Panc1 (cell line): ENCODE data around the gene SCUBE3. TPM values are rescaled to one million over a fixed set of nuclear protein-coding genes. Genes with fewer than 3 reads are reported as not detected.

Source experiments
- ATAC-seq: fragments of 200-7000 bp; cut with Tn5 transposase; 2 replicates; pipeline ENCODE4 v1.9.1; 2020; ENCODE audit warnings: mild to moderate bottlenecking, moderate library complexity
- BruUV-seq: library from RNA; stranded (reverse); fragments of 400-500 nt; replicated peaks from 2 replicates; lab custom pipeline; 2021; lab: Mats Ljungman, UMichigan
- CTCF ChIA-PET: fragments of 300-600 bp; sonication (Branson Sonifier 250); formaldehyde crosslinking; loops from one replicate; lab custom pipeline; 2022; ENCODE audit warnings: antibody characterized with exemption; lab: Charles Lee
- POLR2A ChIA-PET: fragments of 300-600 bp; sonication (Branson Sonifier 250); formaldehyde crosslinking; loops from one replicate; lab custom pipeline; 2022; ENCODE audit warnings: antibody characterized with exemption; lab: Charles Lee
- DNase-seq: peaks from one replicate; pipeline ENCODE4 v3.0.0-alpha.2; 2010; ENCODE audit warnings: low read depth, low spot score
- H3K27ac ChIP-seq: 2 replicates; pipeline ENCODE4 v1.5.1; 2011; ENCODE audit warnings: mild to moderate bottlenecking, low read length, inconsistent platforms
- H3K27me3 ChIP-seq: fragments of 200-500 bp; sonication (Bioruptor generic); 2 replicates; pipeline ENCODE4 v1.6.0; 2014; ENCODE audit warnings: low read length, inconsistent platforms; ENCODE audit not compliant: control insufficient read depth, insufficient read depth
- H3K36me3 ChIP-seq: fragments of 200-500 bp; sonication (Bioruptor generic); 2 replicates; pipeline ENCODE4 v1.5.1; 2014; ENCODE audit warnings: inconsistent platforms, mild to moderate bottlenecking, low read length, moderate library complexity; ENCODE audit not compliant: control insufficient read depth, insufficient read depth
- H3K4me1 ChIP-seq: 2 replicates; pipeline ENCODE4 v1.5.1; 2011; ENCODE audit warnings: inconsistent platforms, mild to moderate bottlenecking, low read length, moderate library complexity; ENCODE audit not compliant: control insufficient read depth, insufficient read depth
- H3K4me3 ChIP-seq, 2 experiments: 2 replicates each; pipeline ENCODE4 v1.5.1; 2011 to 2012; ENCODE audit warnings: low read depth in 2 of 2, low read length in 2 of 2, mild to moderate bottlenecking in 2 of 2, inconsistent platforms in 1 of 2, moderate library complexity in 1 of 2
- H3K9me3 ChIP-seq: fragments of 200-500 bp; sonication (Bioruptor generic); 2 replicates; pipeline ENCODE4 v1.5.1; 2014; ENCODE audit warnings: low read depth, mild to moderate bottlenecking, inconsistent platforms, low read length, moderate library complexity; ENCODE audit not compliant: control insufficient read depth, insufficient read depth
- CTCF ChIP-seq: fragments of 450-650 bp; IDR thresholded peaks from 2 replicates; pipeline ENCODE4 v1.5.1; 2017; ENCODE audit warnings: mild to moderate bottlenecking
- POLR2AphosphoS5 ChIP-seq: IDR thresholded peaks from 2 replicates; pipeline ENCODE4 v1.6.1; 2012; ENCODE audit warnings: mild to moderate bottlenecking, low read depth, low read length, moderate library complexity
- REST ChIP-seq, 2 experiments: IDR thresholded peaks; 2 replicates each; pipeline ENCODE4 v1.6.1; 2011 to 2012; ENCODE audit warnings: low read depth in 2 of 2, control low read depth in 1 of 2, low read length in 1 of 2, mild to moderate bottlenecking in 1 of 2, moderate library complexity in 1 of 2; ENCODE audit not compliant: insufficient read depth in 1 of 2
- SIN3A ChIP-seq: IDR thresholded peaks from 2 replicates; pipeline ENCODE4 v1.6.1; 2012; ENCODE audit warnings: low read depth, mild to moderate bottlenecking, low read length, moderate library complexity, borderline replicate concordance; ENCODE audit not compliant: insufficient read depth
- TCF7L2 ChIP-seq: IDR thresholded peaks from 2 replicates; pipeline ENCODE4 v1.6.1; 2011; ENCODE audit warnings: mild to moderate bottlenecking, low read depth, low read length, inconsistent platforms
- in situ Hi-C: cut with HindIII; loops from 2 replicates; pipeline ENCODE4 v1.10.0; 2016; ENCODE audit warnings: low sequenced_read_pairs, low pct_unique_long_range_greater_than_20kb
- intact Hi-C: fragments of 100-400 bp; cut with micrococcal nuclease; formaldehyde crosslinking; loops from one replicate; pipeline ENCODE4 v1.10.0; 2022; ENCODE audit not compliant: unreplicated experiment
- total RNA-seq: library from RNA; stranded (reverse); gene quantifications from one replicate; pipeline ENCODE4 v1.2.1, GENCODE V29; 2021; ENCODE audit not compliant: unreplicated experiment

SCUBE3 gene
- total RNA-seq, 1 experiment from 2014 or later, result 1.6 TPM

GRCh38 chr6:35209081-35209480, 4.7 kb upstream of the SCUBE3 start:
- H3K4me3 ChIP-seq, result no peak overlapping the region
- no peaks in the 10 kb centered on the region for H3K36me3 ChIP-seq
- H3K27ac ChIP-seq, result no peak overlapping the region
- intact Hi-C loops, result no loop called here
- no peak for DNase-seq
- H3K4me1 ChIP-seq, result no peaks in the 10 kb centered on the region
- BruUV-seq, result no TSS peak
- no peaks in the 10 kb centered on the region for H3K9me3 ChIP-seq
- ChIA-PET POLR2A (no interaction called here), CTCF (no interaction called here)
- TF ChIP-seq POLR2AphosphoS5 (no peak), SIN3A (no peak)
- H3K27me3 ChIP-seq, result no peaks in the 10 kb centered on the region; the same call in 1 of the 2 replicates
- ATAC-seq, result no peak
- in situ Hi-C loops, result no loop called here

- Histone ChIP-seq H3K27me3 (no peaks in the 10 kb centered on the region; the same call in 1 of the 2 replicates), H3K9me3 (no peaks in the 10 kb centered on the region), H3K27ac (no peak overlapping the region), H3K4me3 (no peak overlapping the region), H3K36me3 (no peaks in the 10 kb centered on the region), H3K4me1 (0 out of 2 replicates have a peak, but pooled peaks cover 4% of the 10 kb centered on the region)
- in situ Hi-C loops (no loop called here), intact Hi-C loops (no loop called here)
- DNase-seq (no peak), ATAC-seq (no peak)
- CTCF ChIA-PET, result no interaction called here
- BruUV-seq, result no TSS peak
- TF ChIP-seq TCF7L2, result no peak
- TF ChIP-seq REST (IDR thresholded peaks at IDR 0.05; ENCODE audit: insufficient read depth in 1 of 2, low read depth in 2 of 2, low read length in 1 of 2), result no peak
- TF ChIP-seq CTCF, result no peak
- POLR2A ChIA-PET, result interaction anchor here (0.6 kb wide), 1 partner anchor 464 kb away, joined by 3 read pairs; no protein-coding TSS in a partner anchor
Measured at GRCh38 chr6:35209622-35210247, 4.0 kb upstream of the SCUBE3 start.

- TF ChIP-seq POLR2AphosphoS5 (no peak), CTCF (no peak), SIN3A (no peak), TCF7L2 (no peak), REST (IDR thresholded peaks at IDR 0.05; ENCODE audit: insufficient read depth in 1 of 2, low read depth in 2 of 2, low read length in 1 of 2) (no peak)
- BruUV-seq, result no TSS peak
- Histone ChIP-seq H3K4me1 (peaks cover 10% of the 10 kb centered on the region; the same call in 1 of the 2 replicates), H3K36me3 (no peaks in the 10 kb centered on the region), H3K9me3 (no peaks in the 10 kb centered on the region), H3K27me3 (no peaks in the 10 kb centered on the region; the same call in 1 of the 2 replicates), H3K27ac (no peak overlapping the region), H3K4me3 (peak overlapping the region; percentile 49 to 53)
- POLR2A ChIA-PET, result no interaction called here
- CTCF ChIA-PET, result no interaction called here
- DNase-seq, result no peak
- ATAC-seq, result no peak
- intact Hi-C loops, result no loop called here
- in situ Hi-C loops, result no loop called here
Measured at GRCh38 chr6:35213298-35213791, 411 bp upstream of the SCUBE3 start.
